ENCODE results near the gene TRIP10. TPM values are rescaled to one million over a fixed set of nuclear protein-coding genes. Genes with fewer than 3 reads are reported as not detected.

The TRIP10 gene
- total and polyA plus RNA-seq, 5 donors from 2014 or later: 0.37 to 2.6 (median 0.44) TPM; not detected in 1

DNA sequence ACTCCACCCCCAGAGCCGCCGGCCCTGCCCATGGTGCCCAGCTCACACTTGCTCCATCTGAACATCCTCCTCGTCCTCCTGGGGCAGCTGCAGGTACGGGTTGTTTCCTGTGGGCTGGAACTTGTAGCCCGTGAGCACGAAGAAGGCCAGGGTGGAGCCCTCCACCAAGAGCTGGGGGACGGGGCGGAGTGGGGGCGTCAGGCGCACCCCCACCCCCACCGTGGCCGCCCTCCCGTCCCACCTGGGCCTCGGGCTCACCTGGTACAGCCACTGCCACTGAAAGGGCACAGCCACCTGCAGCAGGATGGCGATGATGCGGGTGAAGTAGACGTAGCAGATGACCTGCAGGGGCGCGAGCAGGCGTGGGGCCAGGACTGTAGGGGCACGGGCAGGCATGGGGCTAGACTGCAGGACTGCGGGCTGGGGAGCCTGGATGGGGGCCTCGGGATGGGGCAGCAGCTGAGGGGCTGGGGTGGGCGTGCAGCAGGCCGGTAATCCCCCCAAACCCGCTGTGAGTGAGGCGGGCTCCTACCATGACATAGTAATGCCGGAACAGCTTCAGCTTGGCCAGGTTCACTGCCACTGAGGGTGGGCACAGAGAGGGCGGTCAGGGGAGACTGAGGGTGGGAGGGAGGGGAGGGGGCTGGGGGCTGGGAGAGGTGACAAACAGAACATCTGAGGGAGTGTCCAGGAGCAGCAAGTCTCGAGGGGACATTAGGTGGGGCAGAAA, 8.4 kb upstream of the TRIP10 start:
- Mint-ChIP-seq H3K4me3 (no peak overlapping the region), H3K27ac (no peak overlapping the region), H3K27me3 (no peaks in the 10 kb centered on the region), H3K9me3 (no peaks in the 10 kb centered on the region), H3K36me3 (peaks cover 10% of the 10 kb centered on the region), H3K4me1 (peaks cover 2 to 4% (median 3%) of the 10 kb centered on the region in 4 donors)
- no peak for ATAC-seq (ENCODE audit: low read depth in 2 of 2)
- H3K9me3 ChIP-seq (ENCODE audit: control insufficient read depth in 2 of 2, low read length in 2 of 2): no peaks in the 10 kb centered on the region
- H3K4me3 ChIP-seq (ENCODE audit: low read depth, low read length): no peak overlapping the region
- DNase-seq: no peak
- peaks cover 3% of the 10 kb centered on the region for H3K4me1 ChIP-seq (ENCODE audit: control insufficient read depth, insufficient read depth, low read length, poor library complexity, severe bottlenecking)
- H3K36me3 ChIP-seq (ENCODE audit: control insufficient read depth, insufficient read depth, low read length): peaks cover 5% of the 10 kb centered on the region
- no peaks in the 10 kb centered on the region for H3K27me3 ChIP-seq (ENCODE audit: control insufficient read depth, insufficient read depth, low read length)
- no peak overlapping the region for H3K27ac ChIP-seq (ENCODE audit: insufficient read depth, low read length, poor library complexity, severe bottlenecking)

DNA sequence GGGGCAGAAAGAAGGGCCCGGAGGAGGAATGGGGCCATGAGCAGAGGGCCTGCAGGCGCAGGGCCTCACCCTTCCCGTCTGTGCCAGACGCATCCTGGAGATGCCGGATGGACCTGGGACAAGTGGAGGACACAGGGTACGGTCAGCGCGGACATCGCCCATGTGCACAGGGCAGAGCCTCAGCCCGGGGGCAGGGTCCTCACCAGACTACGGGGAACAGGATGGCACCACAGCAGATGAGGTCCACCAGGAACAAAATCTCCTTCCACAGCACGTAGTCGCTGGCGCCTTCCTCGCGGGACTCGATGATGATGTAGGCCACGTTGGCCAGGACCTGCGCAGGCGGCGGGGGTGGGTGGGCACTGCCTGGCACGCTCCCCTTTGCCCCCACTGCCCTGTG, 7.7 kb upstream of the TRIP10 start:
- Histone ChIP-seq H3K9me3 (ENCODE audit: control insufficient read depth in 2 of 2, low read length in 2 of 2) (no peaks in the 10 kb centered on the region), H3K27me3 (ENCODE audit: control insufficient read depth, insufficient read depth, low read length) (no peaks in the 10 kb centered on the region), H3K36me3 (ENCODE audit: control insufficient read depth, insufficient read depth, low read length) (peaks cover 5% of the 10 kb centered on the region), H3K4me1 (ENCODE audit: control insufficient read depth, insufficient read depth, low read length, poor library complexity, severe bottlenecking) (peaks cover 11% of the 10 kb centered on the region), H3K4me3 (ENCODE audit: low read depth, low read length) (no peak overlapping the region), H3K27ac (ENCODE audit: insufficient read depth, low read length, poor library complexity, severe bottlenecking) (no peak overlapping the region)
- peaks cover 14% of the 10 kb centered on the region for H3K36me3 Mint-ChIP-seq
- no peak overlapping the region for H3K27ac Mint-ChIP-seq
- H3K9me3 Mint-ChIP-seq: no peaks in the 10 kb centered on the region
- H3K4me3 Mint-ChIP-seq: no peak overlapping the region
- H3K4me1 Mint-ChIP-seq: peaks cover 5 to 9% (median 7%) of the 10 kb centered on the region in 4 donors
- ATAC-seq (ENCODE audit: low read depth in 2 of 2) (no peak), DNase-seq (no peak)
- H3K27me3 Mint-ChIP-seq: no peaks in the 10 kb centered on the region

DNA sequence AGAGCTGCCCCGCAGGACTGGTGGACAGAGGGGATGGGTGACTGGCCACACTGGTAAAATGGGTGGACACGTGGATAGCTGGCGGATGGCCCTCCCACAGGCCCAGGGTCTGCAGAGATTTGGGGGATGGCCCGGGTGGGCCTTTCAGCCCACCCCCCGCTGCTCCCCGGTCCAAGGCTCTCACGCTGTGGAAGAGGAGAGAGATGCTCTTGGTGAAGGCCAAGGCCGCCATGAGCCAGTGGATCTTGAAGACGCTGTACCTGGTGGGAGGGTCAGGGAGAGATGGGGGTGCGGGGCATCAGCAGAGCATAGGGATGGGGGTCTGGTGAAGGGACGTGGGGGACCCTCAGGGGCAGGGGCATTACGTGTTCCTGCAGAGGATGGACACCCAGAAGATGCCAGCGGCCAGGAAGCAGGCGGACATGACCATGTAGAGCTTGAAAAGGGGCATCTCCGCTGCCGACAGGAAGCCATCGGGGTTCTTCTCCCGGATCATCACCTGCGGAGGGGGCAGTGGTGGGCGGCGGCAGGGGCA, 6.6 kb upstream of the TRIP10 start:
- DNase-seq (no peak), ATAC-seq (ENCODE audit: low read depth in 2 of 2) (no peak)
- peaks cover 5 to 14% (median 9%) of the 10 kb centered on the region in 4 donors for H3K4me1 Mint-ChIP-seq
- no peak overlapping the region for H3K4me3 ChIP-seq (ENCODE audit: low read depth, low read length)
- H3K36me3 Mint-ChIP-seq: peaks cover 14% of the 10 kb centered on the region
- H3K9me3 Mint-ChIP-seq: no peaks in the 10 kb centered on the region
- no peaks in the 10 kb centered on the region for H3K9me3 ChIP-seq (ENCODE audit: control insufficient read depth in 2 of 2, low read length in 2 of 2)
- H3K4me3 Mint-ChIP-seq: peak overlapping the region in 3 of 4 donors; percentile 27 to 86 (median 35)
- H3K27ac ChIP-seq (ENCODE audit: insufficient read depth, low read length, poor library complexity, severe bottlenecking): no peak overlapping the region
- no peaks in the 10 kb centered on the region for H3K27me3 ChIP-seq (ENCODE audit: control insufficient read depth, insufficient read depth, low read length)
- H3K4me1 ChIP-seq (ENCODE audit: control insufficient read depth, insufficient read depth, low read length, poor library complexity, severe bottlenecking): peaks cover 14% of the 10 kb centered on the region
- H3K27me3 Mint-ChIP-seq: no peaks in the 10 kb centered on the region
- no peak overlapping the region for H3K27ac Mint-ChIP-seq
- peaks cover 5% of the 10 kb centered on the region for H3K36me3 ChIP-seq (ENCODE audit: control insufficient read depth, insufficient read depth, low read length)

DNA sequence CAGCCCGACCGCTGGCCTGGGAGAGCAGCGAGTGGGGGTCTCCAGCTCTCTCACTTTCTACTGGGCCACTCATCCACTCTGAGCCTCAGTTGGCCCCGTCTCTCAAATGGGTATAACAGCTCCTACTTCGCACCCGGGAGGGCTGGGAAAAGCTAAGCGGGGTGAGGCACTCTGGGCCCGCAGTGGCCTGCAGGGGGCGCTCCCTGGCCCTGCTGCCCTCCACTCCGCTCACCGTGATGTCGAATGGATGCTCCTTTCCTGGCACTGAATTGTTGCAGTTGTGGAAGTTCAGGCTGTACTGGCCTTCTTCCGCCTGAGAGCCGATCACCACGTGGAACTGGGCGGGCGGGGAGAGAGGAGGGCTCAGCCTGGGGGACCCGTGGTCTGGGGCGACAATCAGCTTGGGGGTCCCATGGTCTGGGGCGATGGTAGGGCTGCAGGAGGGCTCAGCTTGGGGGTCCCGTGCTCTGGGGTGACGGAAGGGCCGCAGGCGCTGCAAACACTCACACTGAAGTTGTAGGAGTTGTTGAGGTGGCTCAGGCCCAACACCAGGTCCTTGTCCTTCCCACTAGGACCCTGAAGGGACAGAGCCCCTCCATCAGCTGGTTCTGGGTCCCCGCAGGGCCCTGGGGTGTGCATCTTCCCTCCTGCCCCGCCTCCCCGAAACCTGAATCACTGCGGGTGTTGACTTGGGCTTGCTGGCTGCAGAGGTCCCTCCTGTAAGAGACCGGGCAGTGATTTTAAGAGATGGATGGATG, 6.0 kb upstream of the TRIP10 start:
- Histone ChIP-seq H3K27ac (ENCODE audit: insufficient read depth, low read length, poor library complexity, severe bottlenecking) (no peak overlapping the region), H3K36me3 (ENCODE audit: control insufficient read depth, insufficient read depth, low read length) (peaks cover 5% of the 10 kb centered on the region), H3K4me3 (ENCODE audit: low read depth, low read length) (no peak overlapping the region), H3K9me3 (ENCODE audit: control insufficient read depth in 2 of 2, low read length in 2 of 2) (no peaks in the 10 kb centered on the region), H3K27me3 (ENCODE audit: control insufficient read depth, insufficient read depth, low read length) (no peaks in the 10 kb centered on the region), H3K4me1 (ENCODE audit: control insufficient read depth, insufficient read depth, low read length, poor library complexity, severe bottlenecking) (peaks cover 21% of the 10 kb centered on the region)
- Mint-ChIP-seq H3K4me3 (peak overlapping the region in 1 of 4 donors; percentile 51), H3K9me3 (no peaks in the 10 kb centered on the region), H3K4me1 (peaks cover 9 to 21% (median 14%) of the 10 kb centered on the region in 4 donors), H3K27ac (no peak overlapping the region), H3K36me3 (peaks cover 14% of the 10 kb centered on the region), H3K27me3 (peaks cover 1% of the 10 kb centered on the region)
- ATAC-seq (ENCODE audit: low read depth in 2 of 2) (no peak), DNase-seq (no peak)

DNA sequence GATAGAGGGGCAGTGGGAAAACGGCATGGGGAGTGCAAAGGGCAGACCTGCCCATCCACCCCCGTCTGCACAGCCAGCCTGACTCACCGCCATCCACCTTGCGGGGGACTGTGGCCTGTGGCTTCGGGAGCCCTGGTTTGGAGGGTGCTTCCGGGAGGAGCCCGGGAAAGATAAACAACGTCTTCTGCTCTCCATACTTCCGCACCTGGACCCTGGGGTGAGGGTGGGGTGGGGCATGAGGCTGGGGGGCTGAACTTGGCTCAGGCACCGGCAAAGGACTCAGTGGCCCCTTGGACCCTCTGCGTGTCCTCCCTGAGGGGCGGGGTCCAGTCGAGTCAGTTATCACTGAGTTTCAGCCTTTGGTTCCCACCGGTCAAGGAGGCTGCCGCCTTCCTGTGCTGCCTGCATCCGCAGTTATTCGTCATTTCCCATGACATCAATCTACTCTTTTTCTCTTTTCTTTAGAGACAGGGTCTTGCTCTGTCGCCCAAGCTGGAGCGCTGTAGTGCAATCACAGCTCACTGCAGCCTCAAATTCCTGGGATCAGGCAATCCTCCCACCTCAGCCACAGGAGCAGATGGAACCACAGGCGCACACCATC, 5.3 kb upstream of the TRIP10 start:
- ATAC-seq (ENCODE audit: low read depth in 2 of 2) (no peak), DNase-seq (no peak)
- Histone ChIP-seq H3K27me3 (ENCODE audit: control insufficient read depth, insufficient read depth, low read length) (no peaks in the 10 kb centered on the region), H3K36me3 (ENCODE audit: control insufficient read depth, insufficient read depth, low read length) (peaks cover 5% of the 10 kb centered on the region), H3K4me3 (ENCODE audit: low read depth, low read length) (no peak overlapping the region), H3K27ac (ENCODE audit: insufficient read depth, low read length, poor library complexity, severe bottlenecking) (no peak overlapping the region), H3K9me3 (ENCODE audit: control insufficient read depth in 2 of 2, low read length in 2 of 2) (no peaks in the 10 kb centered on the region), H3K4me1 (ENCODE audit: control insufficient read depth, insufficient read depth, low read length, poor library complexity, severe bottlenecking) (peaks cover 27% of the 10 kb centered on the region)
- no peaks in the 10 kb centered on the region for H3K9me3 Mint-ChIP-seq
- peaks cover 10 to 28% (median 20%) of the 10 kb centered on the region in 4 donors for H3K4me1 Mint-ChIP-seq
- peaks cover 14% of the 10 kb centered on the region for H3K36me3 Mint-ChIP-seq
- H3K27ac Mint-ChIP-seq: no peak overlapping the region
- no peak overlapping the region for H3K4me3 Mint-ChIP-seq
- peaks cover 8% of the 10 kb centered on the region for H3K27me3 Mint-ChIP-seq

DNA sequence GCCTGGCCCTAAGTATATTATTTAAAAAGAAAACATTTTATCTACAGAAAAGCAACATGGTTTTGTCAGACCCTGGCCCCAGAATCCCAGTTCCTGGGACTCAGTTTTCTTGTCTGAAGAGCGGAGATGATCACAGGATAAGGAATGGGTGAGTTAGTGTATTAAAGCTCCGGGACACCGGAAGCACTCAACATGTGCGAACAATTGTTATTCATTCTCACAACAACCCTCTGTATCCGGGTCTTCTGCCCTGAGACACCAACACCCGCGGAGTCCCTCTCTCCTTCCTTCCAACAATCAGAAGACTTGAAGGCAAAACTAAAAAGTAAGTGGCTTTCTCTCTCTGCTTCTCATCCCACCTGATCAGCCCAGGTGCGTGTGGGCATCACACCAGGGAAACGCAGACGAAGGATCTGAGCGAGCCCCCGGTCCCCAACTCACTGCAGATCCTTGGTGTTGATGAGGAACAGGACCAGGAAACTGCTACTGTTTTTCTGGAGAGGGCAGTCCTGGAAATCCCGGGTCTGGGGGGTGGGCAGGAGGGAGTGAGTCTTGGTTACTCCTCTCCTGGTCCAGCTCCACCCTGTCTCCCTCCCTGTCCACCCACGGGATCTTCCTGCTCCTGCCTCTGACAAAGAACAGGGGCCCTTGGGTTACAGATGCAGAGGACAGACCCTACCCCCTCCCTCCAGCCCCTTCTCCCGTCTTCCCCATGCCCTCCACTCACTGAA, 4.1 kb upstream of the TRIP10 start:
- Mint-ChIP-seq H3K36me3 (peaks cover 10% of the 10 kb centered on the region), H3K9me3 (no peaks in the 10 kb centered on the region), H3K4me1 (peaks cover 10 to 31% (median 21%) of the 10 kb centered on the region in 4 donors), H3K4me3 (peak overlapping the region; percentile 9 to 96 (median 89)), H3K27me3 (peaks cover 8% of the 10 kb centered on the region), H3K27ac (peak overlapping the region in 1 of 3 donors; percentile 97)
- no peak for ATAC-seq (ENCODE audit: low read depth in 2 of 2)
- Histone ChIP-seq H3K4me3 (ENCODE audit: low read depth, low read length) (no peak overlapping the region), H3K9me3 (ENCODE audit: control insufficient read depth in 2 of 2, low read length in 2 of 2) (no peaks in the 10 kb centered on the region), H3K27ac (ENCODE audit: insufficient read depth, low read length, poor library complexity, severe bottlenecking) (peak overlapping the region; percentile 94), H3K27me3 (ENCODE audit: control insufficient read depth, insufficient read depth, low read length) (no peaks in the 10 kb centered on the region), H3K36me3 (ENCODE audit: control insufficient read depth, insufficient read depth, low read length) (peaks cover 5% of the 10 kb centered on the region), H3K4me1 (ENCODE audit: control insufficient read depth, insufficient read depth, low read length, poor library complexity, severe bottlenecking) (peaks cover 36% of the 10 kb centered on the region)
- DNase-seq: no peak

Measured in CD4-positive, CD25-positive, alpha-beta regulatory T cell (primary cell).